ENCODE data around the gene C1QTNF8.

Gene C1QTNF8

DNA sequence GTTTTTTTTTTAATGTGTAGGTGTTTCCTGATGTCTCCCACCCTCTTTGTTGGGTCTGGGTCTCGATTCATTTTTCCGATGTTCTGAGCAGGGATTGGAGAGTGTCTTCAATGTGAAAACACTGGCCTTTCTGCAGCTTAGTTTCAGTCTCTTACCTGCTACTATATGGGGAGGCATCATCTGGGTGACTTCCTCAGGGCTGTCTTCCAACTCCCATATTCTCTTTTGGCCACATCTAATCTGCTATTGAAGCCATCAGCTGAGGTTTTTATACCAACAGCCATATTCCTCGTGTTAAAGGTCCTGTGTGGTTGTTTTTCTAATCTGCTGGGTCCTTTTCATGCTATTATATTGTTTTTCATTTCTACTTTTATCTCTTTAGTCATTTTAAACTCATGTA, 36.7 kb downstream of the C1QTNF8 start:
- TF ChIP-seq SPI1 (IDR thresholded peaks at IDR 0.05; ENCODE audit: borderline replicate concordance, low read depth) (no peak), GABPA (IDR thresholded peaks at IDR 0.05; ENCODE audit: low read depth) (no peak), POLR2AphosphoS5 (IDR thresholded peaks at IDR 0.05; ENCODE audit: low read depth) (no peak)
- TF ChIP-seq, protein P1, sequence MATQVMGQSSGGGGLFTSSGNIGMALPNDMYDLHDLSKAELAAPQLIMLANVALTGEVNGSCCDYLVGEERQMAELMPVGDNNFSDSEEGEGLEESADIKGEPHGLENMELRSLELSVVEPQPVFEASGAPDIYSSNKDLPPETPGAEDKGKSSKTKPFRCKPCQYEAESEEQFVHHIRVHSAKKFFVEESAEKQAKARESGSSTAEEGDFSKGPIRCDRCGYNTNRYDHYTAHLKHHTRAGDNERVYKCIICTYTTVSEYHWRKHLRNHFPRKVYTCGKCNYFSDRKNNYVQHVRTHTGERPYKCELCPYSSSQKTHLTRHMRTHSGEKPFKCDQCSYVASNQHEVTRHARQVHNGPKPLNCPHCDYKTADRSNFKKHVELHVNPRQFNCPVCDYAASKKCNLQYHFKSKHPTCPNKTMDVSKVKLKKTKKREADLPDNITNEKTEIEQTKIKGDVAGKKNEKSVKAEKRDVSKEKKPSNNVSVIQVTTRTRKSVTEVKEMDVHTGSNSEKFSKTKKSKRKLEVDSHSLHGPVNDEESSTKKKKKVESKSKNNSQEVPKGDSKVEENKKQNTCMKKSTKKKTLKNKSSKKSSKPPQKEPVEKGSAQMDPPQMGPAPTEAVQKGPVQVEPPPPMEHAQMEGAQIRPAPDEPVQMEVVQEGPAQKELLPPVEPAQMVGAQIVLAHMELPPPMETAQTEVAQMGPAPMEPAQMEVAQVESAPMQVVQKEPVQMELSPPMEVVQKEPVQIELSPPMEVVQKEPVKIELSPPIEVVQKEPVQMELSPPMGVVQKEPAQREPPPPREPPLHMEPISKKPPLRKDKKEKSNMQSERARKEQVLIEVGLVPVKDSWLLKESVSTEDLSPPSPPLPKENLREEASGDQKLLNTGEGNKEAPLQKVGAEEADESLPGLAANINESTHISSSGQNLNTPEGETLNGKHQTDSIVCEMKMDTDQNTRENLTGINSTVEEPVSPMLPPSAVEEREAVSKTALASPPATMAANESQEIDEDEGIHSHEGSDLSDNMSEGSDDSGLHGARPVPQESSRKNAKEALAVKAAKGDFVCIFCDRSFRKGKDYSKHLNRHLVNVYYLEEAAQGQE (IDR thresholded peaks at IDR 0.05; ENCODE audit: insufficient replicate concordance, low read depth) = no peak
- TF ChIP-seq, protein P2, sequence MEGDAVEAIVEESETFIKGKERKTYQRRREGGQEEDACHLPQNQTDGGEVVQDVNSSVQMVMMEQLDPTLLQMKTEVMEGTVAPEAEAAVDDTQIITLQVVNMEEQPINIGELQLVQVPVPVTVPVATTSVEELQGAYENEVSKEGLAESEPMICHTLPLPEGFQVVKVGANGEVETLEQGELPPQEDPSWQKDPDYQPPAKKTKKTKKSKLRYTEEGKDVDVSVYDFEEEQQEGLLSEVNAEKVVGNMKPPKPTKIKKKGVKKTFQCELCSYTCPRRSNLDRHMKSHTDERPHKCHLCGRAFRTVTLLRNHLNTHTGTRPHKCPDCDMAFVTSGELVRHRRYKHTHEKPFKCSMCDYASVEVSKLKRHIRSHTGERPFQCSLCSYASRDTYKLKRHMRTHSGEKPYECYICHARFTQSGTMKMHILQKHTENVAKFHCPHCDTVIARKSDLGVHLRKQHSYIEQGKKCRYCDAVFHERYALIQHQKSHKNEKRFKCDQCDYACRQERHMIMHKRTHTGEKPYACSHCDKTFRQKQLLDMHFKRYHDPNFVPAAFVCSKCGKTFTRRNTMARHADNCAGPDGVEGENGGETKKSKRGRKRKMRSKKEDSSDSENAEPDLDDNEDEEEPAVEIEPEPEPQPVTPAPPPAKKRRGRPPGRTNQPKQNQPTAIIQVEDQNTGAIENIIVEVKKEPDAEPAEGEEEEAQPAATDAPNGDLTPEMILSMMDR (IDR thresholded peaks at IDR 0.05; ENCODE audit: insufficient read depth, low read length) = no peak
- DNase-seq (ENCODE audit: low read depth in 1 of 2, low spot score in 1 of 2) = no peak
- H3K4me3 ChIP-seq (replicated peaks; ENCODE audit: insufficient read depth, low read length) = no peak overlapping the region
- H3K27ac ChIP-seq (replicated peaks) = no peak overlapping the region
- H3K27me3 ChIP-seq (ENCODE audit: insufficient read depth, poor library complexity, severe bottlenecking) = no peaks in the 10 kb centered on the region

DNA sequence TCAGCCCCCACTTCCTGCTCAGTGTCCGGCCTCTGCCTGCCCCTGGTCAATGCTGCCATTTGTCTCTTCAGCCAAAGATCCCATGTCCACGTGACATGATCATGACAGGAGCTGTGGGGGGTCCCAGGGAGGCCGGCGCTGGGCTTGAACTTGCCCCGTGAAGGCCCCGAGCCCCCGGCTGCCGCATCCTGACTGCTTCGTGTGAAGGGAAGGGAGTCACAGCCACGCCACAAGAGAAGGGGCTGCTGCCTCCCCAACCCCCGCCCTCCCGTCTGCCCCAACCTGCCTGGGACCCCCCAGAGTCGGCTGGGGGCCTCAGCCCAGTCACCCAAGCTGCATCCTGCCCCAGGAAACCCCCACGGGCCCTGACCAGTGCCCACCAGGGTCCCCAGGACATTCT, 37.8 kb downstream of the C1QTNF8 start:
- TF ChIP-seq SPI1 (IDR thresholded peaks at IDR 0.05; ENCODE audit: borderline replicate concordance, low read depth) (no peak), POLR2AphosphoS5 (IDR thresholded peaks at IDR 0.05; ENCODE audit: low read depth) (no peak), GABPA (IDR thresholded peaks at IDR 0.05; ENCODE audit: low read depth) (no peak)
- TF ChIP-seq, protein P1 (IDR thresholded peaks at IDR 0.05; ENCODE audit: insufficient replicate concordance, low read depth) = no peak
- TF ChIP-seq, protein P2 (IDR thresholded peaks at IDR 0.05; ENCODE audit: insufficient read depth, low read length) = no peak
- DNase-seq (ENCODE audit: low read depth in 1 of 2, low spot score in 1 of 2) = no peak
- no peaks in the 10 kb centered on the region for H3K27me3 ChIP-seq (ENCODE audit: insufficient read depth, poor library complexity, severe bottlenecking)
- no peak overlapping the region for H3K27ac ChIP-seq (replicated peaks)
- H3K4me3 ChIP-seq (replicated peaks; ENCODE audit: insufficient read depth, low read length) = no peak overlapping the region

DNA sequence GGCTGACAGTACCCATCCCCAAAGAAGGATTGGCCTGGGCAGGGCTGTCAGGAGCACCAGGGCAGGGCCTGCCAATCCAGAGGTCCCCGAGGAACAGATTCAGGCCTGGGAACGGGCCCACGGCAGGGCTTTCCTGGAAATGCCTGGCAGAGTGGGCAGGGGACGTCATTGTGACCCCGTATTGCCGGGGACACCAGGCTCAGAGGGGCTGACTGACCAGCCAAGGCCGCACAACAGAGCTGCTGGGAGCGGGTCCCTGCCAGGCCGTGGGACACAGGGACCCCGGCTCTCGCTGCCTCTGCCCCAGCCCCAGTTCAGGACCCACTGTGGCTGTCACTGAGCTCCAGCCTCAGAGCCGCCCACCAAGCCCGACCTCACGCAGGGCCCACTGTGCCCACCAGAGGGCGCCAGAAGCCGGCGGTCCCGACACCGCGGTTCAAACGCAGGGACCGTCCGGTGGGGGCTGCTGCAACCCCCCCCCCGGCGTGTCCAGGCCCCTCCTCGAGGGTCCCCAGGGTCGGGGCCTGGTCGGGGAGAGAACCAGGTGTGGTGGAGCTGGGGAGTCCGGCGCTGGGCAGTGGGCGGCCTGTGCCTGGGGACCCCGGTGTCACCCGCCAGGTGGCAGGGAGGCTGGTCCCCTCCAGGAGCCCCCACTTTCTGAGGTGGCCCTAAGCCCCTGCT, 38.7 kb downstream of the C1QTNF8 start:
- Histone ChIP-seq H3K27ac (replicated peaks) (no peak overlapping the region), H3K4me3 (replicated peaks; ENCODE audit: insufficient read depth, low read length) (no peak overlapping the region), H3K27me3 (ENCODE audit: insufficient read depth, poor library complexity, severe bottlenecking) (no peaks in the 10 kb centered on the region)
- TF ChIP-seq, protein P2 (IDR thresholded peaks at IDR 0.05; ENCODE audit: insufficient read depth, low read length) = peak; percentile 17
- no peak for TF ChIP-seq POLR2AphosphoS5 (IDR thresholded peaks at IDR 0.05; ENCODE audit: low read depth)
- TF ChIP-seq SPI1 (IDR thresholded peaks at IDR 0.05; ENCODE audit: borderline replicate concordance, low read depth) = no peak
- DNase-seq (ENCODE audit: low read depth in 1 of 2, low spot score in 1 of 2) = peak in 1 of 2 experiments; percentile 12

DNA sequence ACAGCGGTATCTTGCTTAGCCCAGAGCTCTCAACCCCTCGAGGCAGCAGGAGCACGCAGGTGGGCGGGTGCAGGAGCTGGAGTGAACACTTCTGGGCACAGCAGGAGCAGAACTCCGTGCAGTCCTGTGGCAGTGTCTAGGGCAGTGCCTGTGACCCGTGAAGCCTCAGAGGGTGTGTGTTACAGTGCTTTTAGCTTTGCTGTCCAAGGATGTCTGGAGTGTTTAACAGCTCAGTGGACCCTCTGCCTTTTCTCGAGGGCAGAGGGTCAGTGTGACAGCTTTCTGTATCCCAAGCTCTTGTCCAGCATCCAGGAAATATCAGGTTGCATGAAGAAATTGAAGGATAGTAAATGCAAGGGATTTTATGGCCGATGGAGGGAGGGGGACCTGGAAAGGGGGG, 39.8 kb downstream of the C1QTNF8 start:
- Histone ChIP-seq H3K27me3 (ENCODE audit: insufficient read depth, poor library complexity, severe bottlenecking) (no peaks in the 10 kb centered on the region), H3K4me3 (replicated peaks; ENCODE audit: insufficient read depth, low read length) (no peak overlapping the region), H3K27ac (replicated peaks) (no peak overlapping the region)
- TF ChIP-seq, protein P2 (IDR thresholded peaks at IDR 0.05; ENCODE audit: insufficient read depth, low read length) = no peak
- no peak for TF ChIP-seq SPI1 (IDR thresholded peaks at IDR 0.05; ENCODE audit: borderline replicate concordance, low read depth)
- TF ChIP-seq POLR2AphosphoS5 (IDR thresholded peaks at IDR 0.05; ENCODE audit: low read depth) = no peak
- no peak for TF ChIP-seq GABPA (IDR thresholded peaks at IDR 0.05; ENCODE audit: low read depth)
- no peak for DNase-seq (ENCODE audit: low read depth in 1 of 2, low spot score in 1 of 2)
